Activated T-helper 2 cell treated with anti-CD3 and anti-CD28 coated beads, Interferon-gamma antibody, Interleukin-2, Interleukin-4, amounts not matched to agents 10 μg/mL and 5 μg/mL and 100 μg/mL, durations not matched to agents 14 hours and 24 hours and 36 hours (primary cell): ENCODE measurements around the gene TAP1. TPM values are rescaled to one million over a fixed set of nuclear protein-coding genes. Genes with fewer than 3 reads are reported as not detected.
A peak's percentile ranks its signal among the peaks of the same experiment; 100 is the strongest.

Experiments used
- DNase-seq: peaks from one replicate; pipeline ENCODE4 v3.0.0; 2021; ENCODE audit warnings: low spot score
- H3K27ac Mint-ChIP-seq: one replicate; pipeline ENCODE4 v1.8.0; 2021; ENCODE audit warnings: mixed read lengths
- H3K27me3 Mint-ChIP-seq: one replicate; pipeline ENCODE4 v1.8.0; 2021; ENCODE audit warnings: low read depth, mixed read lengths
- H3K36me3 Mint-ChIP-seq: one replicate; pipeline ENCODE4 v1.8.0; 2021; ENCODE audit warnings: low read depth, mixed read lengths
- H3K4me1 Mint-ChIP-seq: one replicate; pipeline ENCODE4 v1.8.0; 2021; ENCODE audit warnings: low read depth, mixed read lengths
- H3K4me3 Mint-ChIP-seq: one replicate; pipeline ENCODE4 v1.8.0; 2021; ENCODE audit warnings: low read depth, mild to moderate bottlenecking, moderate library complexity, mixed read lengths
- H3K9me3 Mint-ChIP-seq: one replicate; pipeline ENCODE4 v1.8.0; 2021; ENCODE audit warnings: mixed read lengths
- intact Hi-C: fragments of 100-400 bp; cut with micrococcal nuclease; formaldehyde crosslinking; loops from one replicate; pipeline ENCODE4 v1.15.1; 2023
- total RNA-seq: library from RNA; stranded (reverse); gene quantifications from 2 replicates; pipeline ENCODE4 v1.2.3, GENCODE V29; 2022

Gene TAP1, protein sequence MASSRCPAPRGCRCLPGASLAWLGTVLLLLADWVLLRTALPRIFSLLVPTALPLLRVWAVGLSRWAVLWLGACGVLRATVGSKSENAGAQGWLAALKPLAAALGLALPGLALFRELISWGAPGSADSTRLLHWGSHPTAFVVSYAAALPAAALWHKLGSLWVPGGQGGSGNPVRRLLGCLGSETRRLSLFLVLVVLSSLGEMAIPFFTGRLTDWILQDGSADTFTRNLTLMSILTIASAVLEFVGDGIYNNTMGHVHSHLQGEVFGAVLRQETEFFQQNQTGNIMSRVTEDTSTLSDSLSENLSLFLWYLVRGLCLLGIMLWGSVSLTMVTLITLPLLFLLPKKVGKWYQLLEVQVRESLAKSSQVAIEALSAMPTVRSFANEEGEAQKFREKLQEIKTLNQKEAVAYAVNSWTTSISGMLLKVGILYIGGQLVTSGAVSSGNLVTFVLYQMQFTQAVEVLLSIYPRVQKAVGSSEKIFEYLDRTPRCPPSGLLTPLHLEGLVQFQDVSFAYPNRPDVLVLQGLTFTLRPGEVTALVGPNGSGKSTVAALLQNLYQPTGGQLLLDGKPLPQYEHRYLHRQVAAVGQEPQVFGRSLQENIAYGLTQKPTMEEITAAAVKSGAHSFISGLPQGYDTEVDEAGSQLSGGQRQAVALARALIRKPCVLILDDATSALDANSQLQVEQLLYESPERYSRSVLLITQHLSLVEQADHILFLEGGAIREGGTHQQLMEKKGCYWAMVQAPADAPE
- total RNA-seq = 276 and 278 TPM in 2 replicates

DNA sequence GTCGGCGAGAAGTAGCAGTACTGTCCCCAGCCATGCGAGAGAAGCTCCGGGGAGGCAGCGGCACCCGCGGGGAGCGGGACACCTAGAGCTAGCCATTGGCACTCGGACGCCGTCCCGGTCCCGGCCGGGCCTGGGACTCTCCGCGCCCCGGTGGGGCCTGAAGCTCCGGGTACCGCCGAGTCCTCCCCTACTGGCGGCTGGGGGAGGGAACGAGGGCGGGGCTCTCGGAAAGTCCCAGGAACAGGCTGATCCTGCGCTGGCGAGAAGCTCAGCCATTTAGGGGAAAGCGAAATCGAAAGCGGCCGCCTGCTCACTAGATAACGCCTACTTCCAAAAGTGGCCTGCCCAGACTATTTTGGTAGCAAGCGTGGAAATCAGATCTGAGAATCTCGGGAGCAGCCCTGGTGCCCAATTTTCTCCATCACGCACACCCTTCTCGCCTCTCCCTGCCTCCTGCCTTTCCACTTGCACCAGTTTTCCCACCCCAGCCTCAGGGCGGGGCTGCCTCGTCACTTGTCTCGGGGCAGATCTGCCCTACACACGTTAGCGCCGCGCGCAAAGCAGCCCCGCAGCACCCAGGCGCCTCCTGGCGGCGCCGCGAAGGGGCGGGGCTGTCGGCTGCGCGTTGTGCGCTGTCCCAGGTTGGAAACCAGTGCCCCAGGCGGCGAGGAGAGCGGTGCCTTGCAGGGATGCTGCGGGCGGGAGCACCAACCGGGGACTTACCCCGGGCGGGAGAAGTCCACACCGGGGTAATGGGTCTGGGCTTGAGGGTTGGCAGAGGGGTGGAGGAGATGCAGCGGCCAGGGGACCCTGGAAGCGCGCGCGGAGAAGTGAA lies at the start of gene TAP1, which contains the start of gene PSMB9:
Gene TAP1 (minus strand): TSS at position 164 of the 835 bp plus-strand sequence. CDS start 68 bp downstream, at position 96.
Gene PSMB9 (plus strand): TSS at position 652 of the 835 bp plus-strand sequence. CDS start 38 bp downstream, at position 690.
- Mint-ChIP-seq H3K27me3 (no peaks in the 10 kb centered on the region), H3K4me1 (peaks cover 63% of the 10 kb centered on the region), H3K9me3 (no peaks in the 10 kb centered on the region), H3K36me3 (peaks cover 81% of the 10 kb centered on the region), H3K27ac (peak within 1 kb of the TSS; percentile 97), H3K4me3 (peak within 1 kb of the TSS; percentile 99)
- intact Hi-C loops = loop anchor here (1.0 to 10.0 kb wide), 3 partner anchors 9 to 461 kb away; partner anchors contain the start of genes PSMB8, TAP2, TAPBP and ZBTB22
- peak; percentile 93 for DNase-seq

DNA sequence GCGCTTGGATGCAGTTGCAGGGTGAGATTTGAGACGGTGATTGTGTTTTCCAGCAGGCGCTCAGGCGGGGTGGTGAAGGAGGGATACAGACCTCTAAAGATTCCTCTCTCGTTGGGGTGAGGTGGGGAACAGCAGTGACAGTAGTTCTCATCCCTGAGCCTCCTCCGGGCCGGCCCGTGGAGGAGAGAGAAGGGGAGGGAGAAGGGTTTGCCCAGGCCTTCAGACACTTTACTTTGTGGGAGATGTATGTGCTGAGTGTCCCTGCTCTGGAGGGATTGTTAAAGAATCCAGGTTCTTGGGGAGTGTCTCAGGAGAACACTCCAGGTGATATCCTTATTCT lies 41.5 kb upstream of the TAP1 start:
- Mint-ChIP-seq H3K36me3 (peaks cover 9% of the 10 kb centered on the region), H3K27ac (peak overlapping the region; percentile 95), H3K9me3 (no peaks in the 10 kb centered on the region), H3K27me3 (no peaks in the 10 kb centered on the region), H3K4me3 (peak overlapping the region; percentile 99), H3K4me1 (peaks cover 39% of the 10 kb centered on the region)
- no peak for DNase-seq
- intact Hi-C loops = loop anchor here (2.0 kb wide), 2 partner anchors 50 to 76 kb away; no protein-coding TSS in a partner anchor

DNA sequence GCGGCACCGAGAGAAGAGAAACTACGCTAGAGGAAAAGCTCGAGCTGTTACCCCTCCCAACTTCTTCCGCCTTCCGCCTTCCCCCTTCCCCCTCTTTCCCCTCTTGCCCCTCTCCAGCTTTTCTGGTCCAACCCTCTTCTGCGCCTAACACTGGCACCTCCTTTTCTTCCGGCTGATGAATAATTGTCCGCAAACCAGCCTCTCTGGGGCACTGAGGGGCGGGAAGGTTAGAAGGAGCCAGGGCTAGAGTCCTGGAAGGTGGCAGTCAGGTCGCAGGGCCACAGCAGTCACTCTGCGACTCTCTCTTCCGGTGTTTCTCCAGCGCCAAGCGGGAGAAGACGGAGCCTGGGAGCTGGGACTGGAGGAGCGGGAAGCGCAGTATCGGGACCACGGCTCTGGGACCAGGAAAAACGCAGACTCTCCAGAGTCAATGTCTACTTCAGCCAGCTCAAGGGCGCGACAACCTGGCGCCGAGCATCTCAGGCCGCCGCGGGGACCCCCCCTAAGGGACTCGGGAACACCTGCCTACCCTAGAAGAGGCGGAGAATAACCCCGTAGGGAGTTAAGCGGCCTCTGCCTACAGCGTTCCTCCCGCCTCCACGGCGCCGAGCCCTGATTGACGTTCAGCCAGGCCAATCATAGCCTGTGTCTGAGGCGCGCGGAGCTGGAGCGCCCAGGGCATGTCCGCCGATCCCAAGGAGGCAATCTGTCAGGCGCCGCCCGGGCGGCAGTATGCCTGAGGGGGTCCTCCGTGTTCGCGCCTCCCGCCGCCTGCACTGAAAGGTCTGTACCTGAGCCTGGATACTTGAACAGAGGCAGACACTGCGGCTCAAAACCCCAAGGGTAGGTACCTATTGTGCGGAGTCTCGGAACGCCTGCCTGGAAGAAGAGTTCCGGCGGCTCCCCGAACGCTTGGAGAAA lies 40.8 kb upstream of the TAP1 start:
- peak; percentile 95 for DNase-seq
- peak overlapping the region; percentile 99 for H3K4me3 Mint-ChIP-seq
- H3K27ac Mint-ChIP-seq = peak overlapping the region; percentile 95
- no peaks in the 10 kb centered on the region for H3K27me3 Mint-ChIP-seq
- intact Hi-C loops = loop anchor here (2.0 to 5.0 kb wide), 3 partner anchors 50 to 183 kb away; partner anchors contain the start of gene HLA-DPB1
- H3K4me1 Mint-ChIP-seq = peaks cover 39% of the 10 kb centered on the region
- H3K9me3 Mint-ChIP-seq = no peaks in the 10 kb centered on the region
- peaks cover 9% of the 10 kb centered on the region for H3K36me3 Mint-ChIP-seq

DNA sequence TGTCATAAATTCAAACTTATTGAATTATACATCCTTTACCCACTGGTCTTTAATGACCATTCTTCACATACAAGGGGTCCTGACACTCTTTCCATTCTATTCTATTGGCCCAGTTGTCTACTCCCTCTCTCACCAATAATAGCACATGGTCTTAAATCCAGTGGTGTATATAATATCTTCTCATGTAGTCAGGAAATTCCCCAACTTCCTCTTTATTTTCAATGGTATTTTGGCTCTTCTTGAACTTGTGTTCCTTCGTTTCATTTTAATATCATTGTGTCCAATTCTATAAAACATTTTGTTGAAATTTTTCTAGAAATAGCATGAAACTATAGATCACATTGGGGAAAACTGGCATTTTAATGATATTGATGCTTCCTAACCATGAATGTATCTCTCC lies 37.3 kb upstream of the TAP1 start:
- no peak for DNase-seq
- Mint-ChIP-seq H3K27me3 (no peaks in the 10 kb centered on the region), H3K27ac (no peak overlapping the region), H3K4me1 (peaks cover 20% of the 10 kb centered on the region), H3K4me3 (no peak overlapping the region), H3K9me3 (no peaks in the 10 kb centered on the region), H3K36me3 (no peaks in the 10 kb centered on the region)
- intact Hi-C loops = loop anchor here (5.0 kb wide), 1 partner anchor 186 kb away; the partner anchor contains the start of gene HLA-DPB1

DNA sequence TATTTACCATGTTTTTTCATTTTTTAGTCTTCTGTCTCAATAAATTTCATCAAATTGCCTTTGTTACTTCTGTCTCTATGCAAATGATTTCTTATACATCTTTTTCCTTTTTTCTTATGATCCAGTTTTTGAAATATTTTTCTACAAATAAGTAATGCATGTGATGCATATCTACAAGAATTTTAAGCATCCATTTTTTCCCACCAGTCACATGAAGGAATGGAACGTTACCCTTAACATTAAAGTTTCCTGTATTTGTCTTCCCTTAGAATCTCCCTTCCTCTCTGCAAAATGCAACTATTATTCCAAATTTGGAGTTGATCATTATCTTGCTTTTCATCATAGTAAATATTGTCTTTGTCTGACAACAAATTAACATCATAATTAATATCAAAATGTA lies 36.0 kb upstream of the TAP1 start:
- H3K27ac Mint-ChIP-seq = no peak overlapping the region
- intact Hi-C loops = no loop called here
- H3K36me3 Mint-ChIP-seq = no peaks in the 10 kb centered on the region
- no peaks in the 10 kb centered on the region for H3K9me3 Mint-ChIP-seq
- H3K27me3 Mint-ChIP-seq = no peaks in the 10 kb centered on the region
- no peak for DNase-seq
- no peak overlapping the region for H3K4me3 Mint-ChIP-seq
- H3K4me1 Mint-ChIP-seq = peaks cover 14% of the 10 kb centered on the region

DNA sequence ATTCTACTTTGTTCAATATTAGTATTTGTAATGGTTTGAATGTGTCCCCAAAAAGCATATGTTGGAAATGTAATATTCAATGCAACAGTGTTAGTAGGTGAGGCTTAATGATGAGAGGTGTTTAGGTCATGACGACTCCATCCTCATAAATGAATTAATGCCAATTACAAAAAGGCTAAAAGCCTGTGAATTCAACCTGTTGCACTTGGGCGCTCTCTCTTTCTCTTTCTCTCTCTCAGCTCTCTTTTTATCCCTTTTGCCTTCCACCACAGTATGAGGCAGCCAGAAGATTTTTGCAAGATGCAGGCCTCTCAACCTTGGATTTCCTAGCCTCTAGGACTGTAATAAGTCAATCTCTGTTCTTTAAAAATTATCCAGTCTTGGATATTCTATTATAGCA lies 35.1 kb upstream of the TAP1 start:
- H3K36me3 Mint-ChIP-seq = no peaks in the 10 kb centered on the region
- H3K9me3 Mint-ChIP-seq = no peaks in the 10 kb centered on the region
- peaks cover 12% of the 10 kb centered on the region for H3K4me1 Mint-ChIP-seq
- H3K4me3 Mint-ChIP-seq = no peak overlapping the region
- DNase-seq = no peak
- intact Hi-C loops = no loop called here
- no peaks in the 10 kb centered on the region for H3K27me3 Mint-ChIP-seq
- no peak overlapping the region for H3K27ac Mint-ChIP-seq

DNA sequence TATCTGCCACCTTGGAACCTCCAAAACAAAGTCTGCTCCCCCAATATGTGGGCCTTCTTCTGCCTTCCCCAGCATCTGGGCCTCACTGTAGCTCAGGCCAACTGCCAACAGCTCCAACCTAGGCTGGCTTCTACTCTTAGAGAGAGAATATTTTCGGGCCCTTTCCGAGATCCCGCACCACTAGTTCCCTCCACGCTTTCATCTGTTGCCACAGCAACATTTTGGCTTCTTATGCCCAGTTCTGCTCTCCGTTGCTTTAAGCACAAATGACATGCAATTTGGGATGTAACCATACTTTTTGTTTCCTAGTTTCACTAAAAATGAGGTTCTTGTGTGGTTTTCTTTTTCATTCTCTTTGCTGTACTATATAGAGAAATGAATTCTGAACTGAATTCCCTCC lies 34.1 kb upstream of the TAP1 start:
- intact Hi-C loops = no loop called here
- H3K9me3 Mint-ChIP-seq = no peaks in the 10 kb centered on the region
- DNase-seq = no peak
- H3K27me3 Mint-ChIP-seq = no peaks in the 10 kb centered on the region
- H3K4me1 Mint-ChIP-seq = peaks cover 8% of the 10 kb centered on the region
- no peak overlapping the region for H3K27ac Mint-ChIP-seq
- no peak overlapping the region for H3K4me3 Mint-ChIP-seq
- H3K36me3 Mint-ChIP-seq = no peaks in the 10 kb centered on the region

DNA sequence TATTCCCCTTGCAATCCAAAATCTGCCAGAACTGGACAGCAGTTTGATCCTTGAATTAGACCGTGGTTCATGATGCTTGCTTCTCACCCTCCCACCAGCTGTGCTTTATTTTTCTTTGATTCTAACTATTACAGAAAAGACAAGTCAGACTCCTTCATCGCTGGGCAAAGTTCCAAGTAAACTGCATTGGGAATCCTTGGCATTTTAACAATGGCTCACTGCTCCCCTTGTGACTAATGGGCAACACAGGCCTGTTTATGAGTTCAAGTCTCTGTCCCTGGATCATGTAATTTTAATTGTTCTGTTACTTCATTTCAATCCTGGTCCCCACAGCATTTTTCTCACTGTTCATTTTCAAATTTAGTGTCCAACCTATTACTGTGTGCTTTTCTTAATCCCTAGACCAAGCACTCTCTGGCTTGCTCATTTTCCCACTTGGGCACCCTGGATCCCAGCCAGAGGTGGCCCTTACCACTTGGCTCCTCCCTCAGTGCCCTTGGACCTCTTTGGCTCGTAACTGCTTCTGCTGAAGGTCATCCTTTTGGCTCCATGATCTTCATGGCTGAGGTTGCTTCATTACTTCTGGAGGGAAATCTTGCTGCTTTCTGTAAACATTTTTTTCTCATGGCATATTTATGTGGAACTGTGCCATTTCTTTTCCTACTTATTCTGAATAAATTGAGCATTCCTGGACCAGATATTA lies 33.3 kb upstream of the TAP1 start:
- no peak overlapping the region for H3K27ac Mint-ChIP-seq
- H3K9me3 Mint-ChIP-seq = no peaks in the 10 kb centered on the region
- H3K4me1 Mint-ChIP-seq = peaks cover 11% of the 10 kb centered on the region
- intact Hi-C loops = no loop called here
- no peak for DNase-seq
- peaks cover under 1% of the 10 kb centered on the region for H3K36me3 Mint-ChIP-seq
- no peak overlapping the region for H3K4me3 Mint-ChIP-seq
- no peaks in the 10 kb centered on the region for H3K27me3 Mint-ChIP-seq

DNA sequence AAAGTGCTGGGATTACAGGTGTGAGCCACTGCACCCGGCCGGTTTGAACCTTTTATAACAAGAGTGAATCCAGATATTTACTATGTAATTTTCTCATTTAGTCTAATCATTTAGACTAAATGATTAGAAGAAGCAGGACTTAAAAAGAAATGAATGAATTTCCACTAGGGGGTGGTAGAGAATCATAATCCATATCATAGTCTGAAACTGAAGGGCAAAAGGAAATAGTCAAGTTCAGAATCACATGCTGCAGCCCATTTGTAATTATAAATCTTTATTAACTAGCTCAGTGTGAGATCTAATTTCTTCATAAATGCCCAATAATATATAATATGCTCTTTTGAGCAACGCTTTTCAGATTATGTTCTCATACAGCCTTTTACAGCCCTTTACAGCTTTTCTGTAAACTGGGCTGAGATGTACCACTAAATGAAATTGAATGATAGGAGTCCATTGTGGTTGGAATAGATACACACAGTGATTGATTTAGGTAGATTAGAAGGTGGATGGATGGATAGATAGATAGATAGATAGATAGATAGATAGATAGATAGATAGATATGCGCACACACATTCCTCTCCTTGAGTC lies 32.3 kb upstream of the TAP1 start:
- H3K27ac Mint-ChIP-seq = no peak overlapping the region
- no peak overlapping the region for H3K4me3 Mint-ChIP-seq
- peaks cover 9% of the 10 kb centered on the region for H3K36me3 Mint-ChIP-seq
- H3K27me3 Mint-ChIP-seq = no peaks in the 10 kb centered on the region
- no peak for DNase-seq
- intact Hi-C loops = loop anchor here (1.0 kb wide), 1 partner anchor 99 kb away; no protein-coding TSS in a partner anchor
- peaks cover 8% of the 10 kb centered on the region for H3K4me1 Mint-ChIP-seq
- H3K9me3 Mint-ChIP-seq = no peaks in the 10 kb centered on the region

DNA sequence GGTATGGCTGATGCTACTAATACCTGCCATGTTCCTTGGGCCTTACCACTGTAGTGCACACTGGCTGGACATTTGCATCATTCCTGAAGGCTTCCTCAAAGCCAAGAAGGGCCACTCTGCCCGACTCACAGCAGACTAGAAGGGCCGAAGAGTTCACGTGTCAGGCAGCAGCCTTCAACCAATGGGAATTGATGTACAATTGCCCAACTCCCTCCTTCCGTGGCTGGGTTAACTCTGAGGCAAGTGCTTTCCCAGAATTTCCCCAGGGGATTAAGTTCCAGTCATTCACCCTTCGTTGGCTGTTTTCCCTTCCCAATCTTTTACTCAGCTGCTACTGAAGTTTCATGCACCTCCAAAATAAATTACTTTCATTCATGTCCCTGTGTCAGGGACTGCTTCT lies 30.3 kb upstream of the TAP1 start:
- no peak overlapping the region for H3K27ac Mint-ChIP-seq
- no peak for DNase-seq

DNA sequence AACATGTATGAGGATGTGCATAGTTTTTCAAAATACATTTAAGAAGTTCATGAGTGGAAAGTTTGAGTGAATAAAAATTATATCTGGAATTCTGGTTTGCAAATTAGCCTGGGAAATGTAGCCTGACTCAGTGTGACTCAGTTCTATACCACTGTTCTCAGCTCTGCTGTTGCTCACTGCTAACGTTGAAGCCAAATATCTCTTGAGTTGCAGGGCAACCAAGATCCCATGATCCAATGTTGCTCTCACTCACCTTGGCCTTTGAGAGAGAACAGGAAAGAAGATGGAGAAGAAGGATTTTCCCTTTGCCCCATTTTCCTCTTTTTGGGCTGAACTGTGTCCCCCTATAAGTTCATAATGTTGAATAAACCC lies 29.4 kb upstream of the TAP1 start:
- no peaks in the 10 kb centered on the region for H3K27me3 Mint-ChIP-seq
- H3K27ac Mint-ChIP-seq = no peak overlapping the region
- peaks cover 26% of the 10 kb centered on the region for H3K36me3 Mint-ChIP-seq
- intact Hi-C loops = no loop called here
- no peak overlapping the region for H3K4me3 Mint-ChIP-seq
- DNase-seq = no peak
- peaks cover 8% of the 10 kb centered on the region for H3K4me1 Mint-ChIP-seq
- no peaks in the 10 kb centered on the region for H3K9me3 Mint-ChIP-seq

More for the DNA sequence above, 30.3 kb upstream of the TAP1 start:
- Mint-ChIP-seq H3K9me3 (no peaks in the 10 kb centered on the region), H3K36me3 (peaks cover 24% of the 10 kb centered on the region), H3K27me3 (no peaks in the 10 kb centered on the region), H3K4me1 (peaks cover 8% of the 10 kb centered on the region), H3K4me3 (no peak overlapping the region)
- intact Hi-C loops = no loop called here
